Measurements from ENCODE around the gene SMYD3.
A peak's percentile ranks its signal among the peaks of the same experiment; 100 is the strongest.
"Not testable (repeated sequence)": the region's sequence is repeated elsewhere in the genome, so short reads cannot be mapped to it uniquely, and the experiment has no call there.

SMYD3 gene

GRCh38 chr1:245730801-245731200 is 776.3 kb downstream of the SMYD3 start:
- DNase-seq: no peak

- not testable (repeated sequence) for DNase-seq
Measured at GRCh38 chr1:245728035-245728434, 779.0 kb downstream of the SMYD3 start.

DNA sequence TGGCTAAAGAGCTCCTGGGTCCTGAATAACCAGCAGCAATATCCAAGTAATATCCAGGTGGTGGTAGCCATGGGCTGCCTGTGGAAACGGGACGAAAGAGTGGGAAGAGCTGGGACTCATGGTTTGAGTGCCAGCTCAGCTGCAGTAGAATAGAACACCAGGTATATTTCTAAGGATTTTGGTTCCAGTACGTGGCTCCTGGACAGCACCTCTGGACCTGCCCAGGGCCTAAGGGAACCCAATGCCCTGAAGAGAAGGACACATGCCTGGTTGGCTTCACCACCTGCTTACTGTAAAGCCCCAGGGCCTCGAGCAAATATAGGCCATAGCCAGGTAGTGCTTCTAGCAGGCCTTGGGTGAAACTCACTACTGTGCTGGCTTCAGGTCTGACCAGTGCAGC is 785.6 kb downstream of the SMYD3 start:
- no peak for DNase-seq

DNA sequence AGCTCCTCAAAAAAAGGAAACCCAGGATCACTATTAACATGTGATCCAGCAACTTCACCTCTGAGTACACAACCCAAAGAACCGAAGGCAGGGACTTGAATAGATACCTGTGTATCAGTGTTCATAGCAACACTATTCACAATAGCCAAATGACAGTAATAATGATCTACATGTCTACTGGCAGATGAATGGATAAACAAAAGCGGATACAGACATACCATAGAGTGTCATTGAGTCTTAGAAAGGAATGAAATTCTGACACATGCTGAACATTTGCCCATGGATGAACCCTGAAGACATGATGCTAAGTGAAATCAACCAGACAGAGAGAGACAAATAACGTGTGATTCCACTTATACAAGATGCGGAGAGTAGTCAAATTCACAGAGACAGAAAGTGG is 788.1 kb downstream of the SMYD3 start:
- no peak for DNase-seq

DNA sequence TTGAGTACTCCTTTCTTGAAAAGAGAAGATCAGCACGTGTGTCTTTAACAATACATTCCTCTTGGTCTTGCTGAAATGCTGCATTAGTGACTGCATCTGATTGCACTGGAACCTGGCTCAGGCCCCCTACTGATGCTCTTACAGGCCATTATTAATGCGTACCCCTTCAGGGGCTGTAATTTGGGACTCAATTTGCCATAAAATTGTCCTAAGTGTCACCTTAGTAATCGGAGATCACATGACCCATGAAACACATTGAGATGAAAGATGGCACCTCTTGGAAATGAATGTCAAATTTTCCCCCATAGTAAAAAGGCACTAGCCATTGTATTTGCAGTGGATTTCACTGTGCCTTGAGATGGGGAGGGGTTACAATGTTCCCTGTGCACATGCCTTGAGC is 789.0 kb downstream of the SMYD3 start:
- DNase-seq: peak; percentile 74

GRCh38 chr1:245717611-245718010 is 789.5 kb downstream of the SMYD3 start:
- peak; percentile 23 for DNase-seq

DNA sequence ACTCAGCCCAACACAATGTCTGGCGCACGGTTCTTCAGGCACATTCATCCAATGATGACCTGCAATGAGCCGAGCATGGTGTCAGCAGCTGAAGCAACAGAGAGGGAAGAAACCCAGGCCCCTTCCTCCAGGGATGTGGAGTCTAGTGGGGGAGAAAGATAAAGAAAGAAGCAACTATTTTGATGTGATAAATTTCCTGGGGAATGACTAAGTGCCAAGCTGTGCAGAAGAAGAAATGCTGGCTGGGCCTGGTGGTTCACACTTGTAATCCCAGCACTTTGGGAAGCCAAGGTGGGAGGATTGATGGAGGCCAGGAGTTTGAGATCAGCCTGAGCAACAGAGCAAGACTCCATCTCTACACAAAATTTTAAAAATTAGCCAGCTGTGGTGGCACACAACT is 790.5 kb downstream of the SMYD3 start:
- DNase-seq: no peak

- no peak for DNase-seq
Measured at GRCh38 chr1:245715970-245716369, 791.1 kb downstream of the SMYD3 start.

DNA sequence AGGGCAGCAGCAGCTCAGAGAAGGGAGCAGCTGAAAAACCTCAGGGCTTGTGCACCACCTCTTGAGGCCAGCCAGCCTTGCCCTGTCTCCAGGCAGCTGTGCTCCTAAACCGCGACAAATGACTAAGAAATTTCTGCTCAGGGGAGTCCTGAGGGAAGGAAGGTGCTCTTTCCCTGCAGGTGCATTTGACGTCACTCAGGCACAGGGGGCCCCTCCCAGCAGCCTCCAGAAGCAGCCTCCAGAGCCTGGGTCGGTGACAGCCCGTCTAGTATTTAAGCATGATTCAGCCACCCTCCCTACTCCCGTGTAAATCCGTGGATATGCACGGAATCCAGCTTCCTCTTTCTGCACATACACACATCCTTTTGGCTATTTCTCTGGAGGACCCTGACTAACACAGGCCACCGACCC is 791.8 kb downstream of the SMYD3 start:
- no peak for DNase-seq

- not testable (repeated sequence) for DNase-seq
Measured at GRCh38 chr1:245714027-245714426, 793.1 kb downstream of the SMYD3 start.

- DNase-seq: no peak
Measured at GRCh38 chr1:245710961-245711903, 795.8 kb downstream of the SMYD3 start.

DNA sequence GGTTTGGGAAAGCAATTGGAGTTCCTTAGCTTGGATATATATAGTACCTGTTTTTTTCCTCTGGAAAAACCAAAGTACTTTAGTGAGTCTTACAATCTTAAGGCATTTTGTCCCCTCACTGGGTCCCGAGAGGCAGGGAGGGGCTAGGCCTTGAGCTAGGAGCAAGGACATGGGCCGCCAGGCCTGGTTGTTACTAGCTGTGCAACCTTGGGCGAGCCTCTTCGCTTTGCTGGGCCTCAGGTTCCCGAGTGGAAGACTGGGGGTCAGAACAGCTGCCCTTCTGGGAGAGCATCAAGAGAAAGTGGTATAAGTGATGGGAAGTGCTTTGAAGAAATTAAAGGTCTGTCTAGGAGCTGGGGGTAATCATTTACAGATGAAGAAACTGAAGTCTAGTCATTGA is 799.1 kb downstream of the SMYD3 start:
- DNase-seq: no peak

GRCh38 chr1:245704765-245705164 is 802.3 kb downstream of the SMYD3 start:
- no peak for DNase-seq

DNA sequence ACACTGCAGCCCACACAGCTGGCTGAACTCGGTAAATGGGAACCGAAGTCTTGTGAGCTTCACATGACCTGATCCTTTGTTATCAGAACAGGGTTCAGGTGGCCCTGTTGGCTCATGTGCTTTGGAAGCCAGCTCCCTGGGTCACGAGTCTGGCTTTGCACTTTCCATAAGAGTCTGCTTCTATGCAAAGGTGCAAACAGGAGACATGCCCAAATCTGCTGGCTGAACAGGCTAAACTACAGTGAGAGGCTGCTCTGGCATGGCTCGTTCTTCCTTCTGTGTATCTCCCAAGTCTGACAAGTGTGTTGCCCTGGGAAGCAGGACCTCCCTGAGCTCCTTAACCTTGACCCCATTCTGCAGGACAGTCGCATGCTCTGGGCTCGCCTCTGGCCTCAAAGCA is 802.7 kb downstream of the SMYD3 start:
- no peak for DNase-seq

DNA sequence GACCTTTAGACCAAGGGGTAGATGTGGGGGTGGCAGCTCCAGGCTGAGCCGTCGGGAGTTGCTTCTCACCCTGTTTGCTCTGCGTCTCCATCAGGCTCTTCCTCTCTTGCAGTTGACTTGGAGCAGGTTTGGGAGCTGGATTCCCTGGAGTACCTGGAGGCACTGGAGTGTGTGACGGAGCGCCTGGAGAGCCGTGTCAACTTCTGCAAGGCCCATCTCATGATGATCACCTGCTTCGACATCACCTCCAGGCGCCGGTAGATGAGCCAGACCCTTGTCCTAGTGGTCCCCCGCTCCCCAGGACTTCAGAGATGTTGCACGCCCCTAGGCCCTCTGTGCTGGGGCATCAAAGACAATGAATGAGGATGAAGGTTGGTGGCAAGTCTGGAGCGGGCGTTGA is 804.7 kb downstream of the SMYD3 start:
- DNase-seq: no peak

DNA sequence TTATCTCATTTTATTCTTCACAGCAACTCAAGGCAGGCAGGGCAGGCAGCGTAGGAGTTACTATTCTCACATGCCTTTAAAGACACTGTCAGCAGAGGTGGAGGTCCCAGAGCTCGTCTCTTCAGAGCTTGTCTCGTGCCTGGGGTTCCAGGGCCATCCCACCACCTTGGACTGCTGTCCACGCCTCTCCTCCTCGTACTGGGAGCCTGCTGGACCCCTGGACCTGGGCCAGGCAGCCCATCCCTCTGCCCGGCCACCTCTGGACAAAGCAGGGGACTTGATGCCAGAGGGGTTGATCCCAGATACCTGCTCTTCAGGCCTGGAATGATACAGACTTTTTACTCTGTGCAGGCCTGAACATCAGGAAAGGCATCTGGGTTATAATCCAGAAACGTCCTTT is 805.4 kb downstream of the SMYD3 start:
- no peak for DNase-seq

DNA sequence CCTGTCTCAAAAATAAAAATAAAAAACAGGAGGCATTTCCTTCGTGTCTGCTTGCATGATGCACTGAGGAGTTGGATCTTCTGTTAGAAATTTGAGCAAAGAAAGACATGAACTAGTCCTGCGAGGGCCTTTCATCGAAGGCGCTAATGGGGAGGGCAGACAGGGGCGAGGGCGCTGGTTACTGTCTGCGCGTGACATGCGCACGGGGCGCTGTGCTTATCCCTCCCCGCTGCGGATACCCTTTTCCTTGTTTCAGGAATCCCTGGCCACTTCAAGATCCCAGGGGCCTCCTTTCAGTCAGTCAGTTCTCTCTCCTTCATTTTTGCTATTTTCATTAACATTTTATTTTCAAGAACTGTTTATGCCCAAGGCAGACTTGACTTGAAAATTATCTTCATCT is 806.4 kb downstream of the SMYD3 start:
- no peak for DNase-seq

Measured in NCI-H2227 treated with DMSO at 0.1 percent for 48 hours (cell line).